H9 (cell line): ENCODE measurements around the gene CHST5. TPM values are rescaled to one million over a fixed set of nuclear protein-coding genes. Genes with fewer than 3 reads are reported as not detected.

Experiments
- DNase-seq: peaks from one replicate; pipeline ENCODE4 v3.0.0-alpha.2; 2017
- H2AFZ ChIP-seq: one replicate; pipeline ENCODE4 v1.6.1; 2013; ENCODE audit warnings: mild to moderate bottlenecking, low read length, control low read depth, moderate library complexity
- H2AK5ac ChIP-seq: 2 replicates; pipeline ENCODE4 v1.6.1; 2013; ENCODE audit warnings: low read length, control low read depth, mixed read lengths; ENCODE audit not compliant: insufficient read length
- H2BK120ac ChIP-seq: one replicate; pipeline ENCODE4 v1.6.1; 2013; ENCODE audit warnings: low read depth, mild to moderate bottlenecking, low read length, control low read depth, inconsistent platforms; ENCODE audit not compliant: poor library complexity, severe bottlenecking
- H2BK12ac ChIP-seq: 2 replicates; pipeline ENCODE4 v1.6.1; 2013; ENCODE audit warnings: low read length, control low read depth, mixed read lengths, low read depth; ENCODE audit not compliant: insufficient read length
- H2BK15ac ChIP-seq: 2 replicates; pipeline ENCODE4 v1.6.1; 2013; ENCODE audit warnings: low read depth, low read length, control low read depth
- H2BK20ac ChIP-seq: one replicate; pipeline ENCODE4 v1.6.1; 2013; ENCODE audit warnings: low read depth, mild to moderate bottlenecking, low read length, control low read depth, inconsistent platforms; ENCODE audit not compliant: poor library complexity, severe bottlenecking
- H2BK5ac ChIP-seq: 2 replicates; pipeline ENCODE4 v1.6.1; 2013; ENCODE audit warnings: low read length, control low read depth, mixed read lengths; ENCODE audit not compliant: insufficient read length
- H3K14ac ChIP-seq: 2 replicates; pipeline ENCODE4 v1.6.1; 2013; ENCODE audit warnings: low read length, control low read depth; ENCODE audit not compliant: insufficient read depth
- H3K18ac ChIP-seq: 2 replicates; pipeline ENCODE4 v1.6.1; 2013; ENCODE audit warnings: low read depth, mild to moderate bottlenecking, mixed read lengths, low read length, control low read depth; ENCODE audit not compliant: insufficient read length
- H3K23ac ChIP-seq: 2 replicates; pipeline ENCODE4 v1.6.1; 2013; ENCODE audit warnings: low read length, control low read depth, mixed read lengths, low read depth; ENCODE audit not compliant: insufficient read length
- H3K23me2 ChIP-seq: 2 replicates; pipeline ENCODE4 v1.6.1; 2013; ENCODE audit warnings: low read depth, mild to moderate bottlenecking, mixed read lengths, low read length, control low read depth; ENCODE audit not compliant: insufficient read length, poor library complexity, severe bottlenecking
- H3K27ac ChIP-seq: 2 replicates; pipeline ENCODE4 v1.5.1; 2013; ENCODE audit warnings: low read length, control low read depth, mixed read lengths, low read depth; ENCODE audit not compliant: insufficient read length
- H3K27me3 ChIP-seq: 2 replicates; pipeline ENCODE4 v1.6.1; 2013; ENCODE audit warnings: low read length, control low read depth, inconsistent platforms; ENCODE audit not compliant: insufficient read depth
- H3K4ac ChIP-seq: 2 replicates; pipeline ENCODE4 v1.6.1; 2013; ENCODE audit warnings: low read depth, mild to moderate bottlenecking, control low read depth, inconsistent platforms, low read length, moderate library complexity
- H3K4me1 ChIP-seq: 2 replicates; pipeline ENCODE4 v1.6.1; 2013; ENCODE audit warnings: low read length, control low read depth, inconsistent platforms; ENCODE audit not compliant: insufficient read depth
- H3K4me2 ChIP-seq: 2 replicates; pipeline ENCODE4 v1.6.1; 2013; ENCODE audit warnings: low read length, control low read depth, mixed read lengths; ENCODE audit not compliant: insufficient read length, insufficient read depth
- H3K56ac ChIP-seq: 2 replicates; pipeline ENCODE4 v1.6.1; 2013; ENCODE audit warnings: low read depth, mild to moderate bottlenecking, mixed read lengths, low read length, control low read depth; ENCODE audit not compliant: insufficient read length
- H3K79me1 ChIP-seq: 2 replicates; pipeline ENCODE4 v1.6.1; 2013; ENCODE audit warnings: low read depth, mild to moderate bottlenecking, moderate library complexity, low read length, control low read depth, inconsistent platforms; ENCODE audit not compliant: insufficient read depth, poor library complexity, severe bottlenecking
- H3K79me2 ChIP-seq: 2 replicates; pipeline ENCODE4 v1.6.1; 2013; ENCODE audit warnings: low read length, control low read depth, inconsistent platforms; ENCODE audit not compliant: insufficient read depth
- H3K9ac ChIP-seq: 2 replicates; pipeline ENCODE4 v1.6.1; 2013; ENCODE audit warnings: low read length, control low read depth, mixed read lengths; ENCODE audit not compliant: insufficient read length; ENCODE audit errors: extremely low read depth
- H3K9me3 ChIP-seq: one replicate; pipeline ENCODE4 v1.6.1; 2013; ENCODE audit warnings: low read depth, low read length, inconsistent platforms; ENCODE audit not compliant: control insufficient read depth
- H3T11ph ChIP-seq: one replicate; pipeline ENCODE4 v1.6.1; 2013; ENCODE audit warnings: mild to moderate bottlenecking, low read length, control low read depth, inconsistent platforms
- H4K20me1 ChIP-seq: one replicate; pipeline ENCODE4 v1.6.1; 2013; ENCODE audit not compliant: control insufficient read depth, insufficient read length, insufficient read depth
- H4K5ac ChIP-seq: 2 replicates; pipeline ENCODE4 v1.6.1; 2013; ENCODE audit warnings: low read depth, mild to moderate bottlenecking, mixed read lengths, low read length, control low read depth; ENCODE audit not compliant: insufficient read length
- H4K8ac ChIP-seq: replicated peaks from 2 replicates; pipeline ENCODE4 v1.6.1; 2013; ENCODE audit warnings: low read length, control low read depth, mixed read lengths, low read depth; ENCODE audit not compliant: insufficient read length
- H4K91ac ChIP-seq: 2 replicates; pipeline ENCODE4 v1.6.1; 2013; ENCODE audit warnings: low read depth, mild to moderate bottlenecking, moderate library complexity, mixed read lengths, low read length, control low read depth; ENCODE audit not compliant: insufficient read length
- H3K27ac Mint-ChIP-seq, 3 experiments: 2 replicates in 2 of 3; 3 replicates in 1 of 3; pipeline ENCODE4 v1.8.0; 2020 to 2021; ENCODE audit warnings: mixed read lengths in 3 of 3, mild to moderate bottlenecking in 1 of 3, moderate library complexity in 1 of 3
- H3K27me3 Mint-ChIP-seq: 2 replicates; pipeline ENCODE4 v1.8.0; 2021; ENCODE audit warnings: low read depth, mild to moderate bottlenecking, moderate library complexity, mixed read lengths
- H3K36me3 Mint-ChIP-seq, 3 experiments: 2 replicates in 2 of 3; 3 replicates in 1 of 3; pipeline ENCODE4 v1.8.0; 2020 to 2021; ENCODE audit warnings: low read depth in 3 of 3, mixed read lengths in 3 of 3; ENCODE audit not compliant: insufficient read depth in 1 of 3
- H3K4me1 Mint-ChIP-seq, 2 experiments: 2 replicates each; pipeline ENCODE4 v1.8.0; 2020; ENCODE audit warnings: mixed read lengths in 2 of 2
- H3K4me3 Mint-ChIP-seq, 2 experiments: 2 replicates in 1 of 2; 3 replicates in 1 of 2; pipeline ENCODE4 v1.8.0; 2020 to 2021; ENCODE audit warnings: mild to moderate bottlenecking in 2 of 2, mixed read lengths in 2 of 2, moderate library complexity in 1 of 2
- H3K9me3 Mint-ChIP-seq, 2 experiments: 2 replicates in 1 of 2; 3 replicates in 1 of 2; pipeline ENCODE4 v1.8.0; 2020; ENCODE audit warnings: mild to moderate bottlenecking in 2 of 2, mixed read lengths in 2 of 2, moderate library complexity in 1 of 2
- CTCF ChIP-seq: fragments of 200-600 bp; sonication (generic); conservative IDR thresholded peaks from 3 replicates; pipeline ENCODE4 v1.8.0; 2021; ENCODE audit warnings: antibody characterized with exemption, mild to moderate bottlenecking
- WGBS: extraction: QIAGEN DNeasy Blood & Tissue Kit; methylation state at CpG from one replicate; pipeline ENCODE4 v1.1.7; 2013; ENCODE audit warnings: missing lambda C conversion rate, low lambda C conversion rate, mixed read lengths; ENCODE audit not compliant: insufficient read length; ENCODE audit errors: extremely low coverage; 5-methylcytosine and 5-hydroxymethylcytosine counted together
- total RNA-seq: library from RNA; stranded (reverse); gene quantifications from 2 replicates; pipeline ENCODE4 v1.2.1, GENCODE V29; 2021

The CHST5 gene
- total RNA-seq, 1 experiment from 2014 or later = not detected

- WGBS = no CpG with 5 or more reads among the region's 26 CpGs
- Histone ChIP-seq H2BK5ac (no peak overlapping the region), H3K18ac (peak overlapping the region; percentile 71), H3K79me1 (no peaks in the 10 kb centered on the region), H4K8ac (no peak overlapping the region), H3K79me2 (no peaks in the 10 kb centered on the region), H3K4ac (no peak overlapping the region), H3K23me2 (peaks cover 8% of the 10 kb centered on the region), H2BK12ac (no peak overlapping the region), H2BK15ac (no peak overlapping the region), H4K5ac (no peak overlapping the region), H3K9ac (peak overlapping the region; percentile 29), H2BK120ac (no peak overlapping the region), H3T11ph (no peak overlapping the region), H2AK5ac (no peak overlapping the region), H3K56ac (no peak overlapping the region), H2BK20ac (no peak overlapping the region), H3K4me2 (peak overlapping the region; percentile 83), H3K14ac (peak overlapping the region; percentile 80; the same call in 1 of the 2 replicates), H3K27ac (no peak overlapping the region), H4K20me1 (no peaks in the 10 kb centered on the region), H2AFZ (no peak overlapping the region), H3K9me3 (no peaks in the 10 kb centered on the region), H3K4me1 (peaks cover 6% of the 10 kb centered on the region; the same call in 1 of the 2 replicates), H3K27me3 (no peaks in the 10 kb centered on the region), H4K91ac (no peak overlapping the region), H3K23ac (no peak overlapping the region)
- TF ChIP-seq CTCF = no peak
- no peaks in the 10 kb centered on the region for H3K9me3 Mint-ChIP-seq
- peak; percentile 94 for DNase-seq
- H3K4me3 Mint-ChIP-seq = peak overlapping the region; percentile 94 to 99
- peaks cover 26 to 33% of the 10 kb centered on the region in 2 experiments for H3K4me1 Mint-ChIP-seq
- peak overlapping the region; percentile 97 to 98 (median 98) for H3K27ac Mint-ChIP-seq
- H3K27me3 Mint-ChIP-seq = peaks cover 4% of the 10 kb centered on the region
- H3K36me3 Mint-ChIP-seq = no peaks in the 10 kb centered on the region
Observed at GRCh38 chr16:75555213-75555706, 19.4 kb upstream of the CHST5 start.
